Keratinocyte (primary cell): ENCODE results near the gene ACR. TPM values are rescaled to one million over a fixed set of nuclear protein-coding genes. Genes with fewer than 3 reads are reported as not detected.

ENCODE experiments used
- DNase-seq: peaks from one replicate; pipeline ENCODE4 v3.0.0-alpha.2; 2011; ENCODE audit warnings: low read depth, missing footprints, low spot score
- FAIRE-seq: peaks from 2 replicates; lab custom pipeline; 2011; peaks lifted over from hg19 to GRCh38; lab: Jason Lieb, UNC
- H2AFZ ChIP-seq: 2 replicates; pipeline ENCODE4 v1.6.0; 2012; ENCODE audit warnings: low read length, control low read depth, inconsistent platforms; ENCODE audit not compliant: control insufficient read depth
- H3K27ac ChIP-seq: 2 replicates; pipeline ENCODE4 v1.5.1; 2011; ENCODE audit warnings: low read length; ENCODE audit not compliant: control insufficient read depth, insufficient read depth
- H3K27me3 ChIP-seq: 3 replicates; pipeline ENCODE4 v1.6.0; 2011; ENCODE audit warnings: low read length; ENCODE audit not compliant: control insufficient read depth, insufficient read depth; ENCODE audit errors: extremely low read depth
- H3K36me3 ChIP-seq, 2 experiments: 2 replicates in 1 of 2; 3 replicates in 1 of 2; pipeline ENCODE4 v1.5.1; 2011; ENCODE audit warnings: low read length in 2 of 2, mild to moderate bottlenecking in 1 of 2; ENCODE audit not compliant: control insufficient read depth in 2 of 2, insufficient read depth in 2 of 2; ENCODE audit errors: extremely low read depth in 1 of 2
- H3K4me1 ChIP-seq: 3 replicates; pipeline ENCODE4 v1.5.1; 2011; ENCODE audit warnings: low read length; ENCODE audit not compliant: control insufficient read depth, insufficient read depth; ENCODE audit errors: extremely low read depth
- H3K4me2 ChIP-seq: 3 replicates; pipeline ENCODE4 v1.6.0; 2011; ENCODE audit warnings: low read depth, low read length; ENCODE audit not compliant: control insufficient read depth, insufficient read depth; ENCODE audit errors: extremely low read depth
- H3K4me3 ChIP-seq, 3 experiments: fragments of 200-600 bp in 1 of 3; sonication (generic) in 1 of 3; 2 replicates in 2 of 3; 3 replicates in 1 of 3; pipeline ENCODE4 v1.5.1; 2011 to 2016; ENCODE audit warnings: low read length in 3 of 3, mild to moderate bottlenecking in 3 of 3, control low read depth in 2 of 3, inconsistent platforms in 1 of 3, low read depth in 1 of 3, mixed read lengths in 1 of 3, mixed run types in 1 of 3, moderate library complexity in 1 of 3; ENCODE audit not compliant: control insufficient read depth in 2 of 3, insufficient read depth in 2 of 3; ENCODE audit errors: extremely low read depth in 1 of 3
- H3K79me2 ChIP-seq: 2 replicates; pipeline ENCODE4 v1.6.0; 2012; ENCODE audit warnings: low read length; ENCODE audit not compliant: control insufficient read depth, insufficient read depth
- H3K9ac ChIP-seq: 3 replicates; pipeline ENCODE4 v1.6.0; 2011; ENCODE audit warnings: low read length; ENCODE audit not compliant: control insufficient read depth, insufficient read depth; ENCODE audit errors: extremely low read depth
- H3K9me1 ChIP-seq: 3 replicates; pipeline ENCODE4 v1.6.0; 2011; ENCODE audit warnings: low read length; ENCODE audit not compliant: control insufficient read depth, insufficient read depth; ENCODE audit errors: extremely low read depth
- H3K9me3 ChIP-seq: 2 replicates; pipeline ENCODE4 v1.5.1; 2012; ENCODE audit warnings: low read depth, low read length; ENCODE audit not compliant: control insufficient read depth
- H4K20me1 ChIP-seq: 3 replicates; pipeline ENCODE4 v1.6.0; 2011; ENCODE audit warnings: low read length; ENCODE audit not compliant: control insufficient read depth, insufficient read depth; ENCODE audit errors: extremely low read depth
- EZH2 ChIP-seq: IDR thresholded peaks from one replicate; pipeline ENCODE4 v1.6.1; 2012; ENCODE audit warnings: inconsistent platforms, mild to moderate bottlenecking, low read length, moderate library complexity
- dilution Hi-C: fragments of 300-500 bp; cut with MboI; formaldehyde crosslinking; loops from one replicate; pipeline ENCODE4 v1.7.0; 2020; ENCODE audit warnings: low sequenced_read_pairs; ENCODE audit not compliant: extremely low pct_ligation_motif_present
- polyA plus RNA-seq, 5 experiments: library from polyadenylated mRNA; depleted of rRNA in 3 of 5; stranded (reverse) in 3 of 5; stranded (forward) in 1 of 5; unstranded in 1 of 5; fragments of >200 nt; gene quantifications; 1 replicate in 1 of 5; 2 replicates in 3 of 5; 3 replicates in 1 of 5; pipeline versions ENCODE4 v1.2.1 to v1.2.3, GENCODE V29; 2011 to 2012; ENCODE audit warnings: missing spikeins in 2 of 5, low read depth in 1 of 5, low replicate concordance in 1 of 5
- TF ChIP-seq, protein P1 (sequence below), 3 experiments: IDR thresholded peaks in 1 of 3; conservative IDR thresholded peaks in 1 of 3; optimal IDR thresholded peaks in 1 of 3; 2 replicates in 2 of 3; 3 replicates in 1 of 3; pipeline versions ENCODE3 to v1.5.1; 2011; ENCODE audit warnings: low read length in 3 of 3, mild to moderate bottlenecking in 3 of 3, moderate library complexity in 2 of 3, control low read depth in 1 of 3, inconsistent platforms in 1 of 3; ENCODE audit not compliant: insufficient read depth in 2 of 3; ENCODE audit errors: extremely low read depth in 1 of 3

The ACR gene
- polyA plus RNA-seq, 1 donor (not counting 4 experiments of a cell fraction or from before 2014, with no cell fraction given): not detected

DNA sequence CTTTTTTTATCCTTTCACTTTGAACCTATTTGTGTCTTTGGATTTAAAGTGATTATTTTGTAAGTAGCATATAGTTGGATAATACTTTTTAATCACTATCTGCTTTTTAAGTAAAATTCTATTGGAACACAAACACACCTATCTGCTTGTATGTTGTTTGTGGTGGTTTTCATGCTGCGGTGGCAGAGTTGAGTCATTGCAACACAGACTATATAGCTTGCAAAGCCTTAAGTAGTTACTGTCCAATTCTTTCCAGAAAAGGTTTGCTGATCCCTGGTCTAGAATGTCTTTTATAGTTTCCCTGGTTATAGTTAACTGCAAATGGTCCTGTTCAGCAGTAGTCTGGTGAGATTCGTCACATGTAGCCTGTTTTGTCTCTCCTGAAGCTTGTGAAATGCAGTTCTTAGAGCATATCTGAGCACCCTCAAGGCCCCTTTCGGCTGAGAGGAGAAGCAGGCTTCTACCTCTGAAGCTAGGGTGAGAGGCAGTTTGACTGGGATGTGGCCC, 43.9 kb upstream of the ACR start:
- H3K27ac ChIP-seq: no peak overlapping the region
- no peak overlapping the region for H3K4me2 ChIP-seq
- no peak overlapping the region for H3K4me3 ChIP-seq
- H3K9me1 ChIP-seq: no peaks in the 10 kb centered on the region
- FAIRE-seq: no peak
- H3K27me3 ChIP-seq: no peaks in the 10 kb centered on the region
- no peaks in the 10 kb centered on the region for H3K9me3 ChIP-seq
- dilution Hi-C loops: no loop called here
- H2AFZ ChIP-seq: no peak overlapping the region
- TF ChIP-seq EZH2: no peak
- TF ChIP-seq, protein P1, sequence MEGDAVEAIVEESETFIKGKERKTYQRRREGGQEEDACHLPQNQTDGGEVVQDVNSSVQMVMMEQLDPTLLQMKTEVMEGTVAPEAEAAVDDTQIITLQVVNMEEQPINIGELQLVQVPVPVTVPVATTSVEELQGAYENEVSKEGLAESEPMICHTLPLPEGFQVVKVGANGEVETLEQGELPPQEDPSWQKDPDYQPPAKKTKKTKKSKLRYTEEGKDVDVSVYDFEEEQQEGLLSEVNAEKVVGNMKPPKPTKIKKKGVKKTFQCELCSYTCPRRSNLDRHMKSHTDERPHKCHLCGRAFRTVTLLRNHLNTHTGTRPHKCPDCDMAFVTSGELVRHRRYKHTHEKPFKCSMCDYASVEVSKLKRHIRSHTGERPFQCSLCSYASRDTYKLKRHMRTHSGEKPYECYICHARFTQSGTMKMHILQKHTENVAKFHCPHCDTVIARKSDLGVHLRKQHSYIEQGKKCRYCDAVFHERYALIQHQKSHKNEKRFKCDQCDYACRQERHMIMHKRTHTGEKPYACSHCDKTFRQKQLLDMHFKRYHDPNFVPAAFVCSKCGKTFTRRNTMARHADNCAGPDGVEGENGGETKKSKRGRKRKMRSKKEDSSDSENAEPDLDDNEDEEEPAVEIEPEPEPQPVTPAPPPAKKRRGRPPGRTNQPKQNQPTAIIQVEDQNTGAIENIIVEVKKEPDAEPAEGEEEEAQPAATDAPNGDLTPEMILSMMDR (optimal IDR thresholded peaks at IDR 0.05 in 1 of 3, IDR thresholded peaks at IDR 0.05 in 1 of 3, conservative IDR thresholded peaks at IDR 0.05 in 1 of 3; ENCODE audit: extremely low read depth in 1 of 3, insufficient read depth in 2 of 3, low read length in 3 of 3): no peak
- H3K36me3 ChIP-seq: no peaks in the 10 kb centered on the region
- peaks cover 20% of the 10 kb centered on the region for H3K4me1 ChIP-seq
- no peaks in the 10 kb centered on the region for H4K20me1 ChIP-seq
- no peak for DNase-seq
- H3K9ac ChIP-seq: no peak overlapping the region
- no peaks in the 10 kb centered on the region for H3K79me2 ChIP-seq

DNA sequence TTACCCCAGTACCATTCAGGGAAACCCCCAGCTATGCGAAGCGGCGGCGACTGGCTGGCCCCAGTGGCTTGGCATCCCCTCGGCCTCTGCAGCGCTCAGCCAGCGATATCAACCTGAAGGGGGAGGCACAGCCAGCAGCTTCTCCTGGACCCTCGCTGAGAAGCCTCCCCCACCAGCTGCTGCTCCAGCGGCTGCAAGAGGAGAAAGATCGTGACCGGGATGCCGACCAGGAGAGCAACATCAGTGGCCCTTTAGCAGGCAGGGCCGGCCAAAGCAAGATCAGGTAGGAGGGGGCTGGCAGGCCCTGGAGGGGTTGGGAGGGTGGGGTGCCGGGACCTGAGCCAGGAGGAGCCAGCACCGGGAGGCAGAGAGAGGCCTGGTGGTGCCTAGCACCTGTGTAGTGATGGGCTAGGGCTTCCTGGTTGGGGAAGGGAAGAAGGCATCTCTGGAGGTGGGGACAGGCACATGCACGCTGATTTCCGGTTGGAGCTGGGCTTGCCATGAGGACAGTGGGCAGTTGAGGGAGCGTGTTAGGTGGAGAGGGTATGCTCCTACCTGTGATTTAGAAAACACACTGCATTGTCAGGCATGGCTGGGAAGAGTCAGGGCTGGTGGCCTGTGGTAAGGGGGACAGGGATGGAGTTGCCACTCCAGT, 43.1 kb upstream of the ACR start:
- H3K4me1 ChIP-seq: peaks cover 20% of the 10 kb centered on the region
- DNase-seq (no peak), FAIRE-seq (no peak)
- H3K36me3 ChIP-seq: no peaks in the 10 kb centered on the region
- H3K9me3 ChIP-seq: no peaks in the 10 kb centered on the region
- H3K9me1 ChIP-seq: no peaks in the 10 kb centered on the region
- no peaks in the 10 kb centered on the region for H3K27me3 ChIP-seq
- dilution Hi-C loops: no loop called here
- H3K27ac ChIP-seq: no peak overlapping the region
- no peak overlapping the region for H3K9ac ChIP-seq
- H3K79me2 ChIP-seq: no peaks in the 10 kb centered on the region
- H2AFZ ChIP-seq: no peak overlapping the region
- TF ChIP-seq, protein P1 (optimal IDR thresholded peaks at IDR 0.05 in 1 of 3, IDR thresholded peaks at IDR 0.05 in 1 of 3, conservative IDR thresholded peaks at IDR 0.05 in 1 of 3; ENCODE audit: extremely low read depth in 1 of 3, insufficient read depth in 2 of 3, low read length in 3 of 3): no peak
- TF ChIP-seq EZH2: no peak
- no peak overlapping the region for H3K4me3 ChIP-seq
- H3K4me2 ChIP-seq: no peak overlapping the region
- no peaks in the 10 kb centered on the region for H4K20me1 ChIP-seq
